HG02678 (cell line): Measurements from ENCODE around the gene OR2T27.
"Not testable (repeated sequence)": the region's sequence is repeated elsewhere in the genome, so short reads cannot be mapped to it uniquely, and the experiment has no call there.

ENCODE experiments used
- ATAC-seq: cut with Tn5 transposase; IDR thresholded peaks from one replicate; pipeline ENCODE4 v1.9.1; 2021; ENCODE audit warnings: mild to moderate bottlenecking, moderate library complexity; ENCODE audit not compliant: unreplicated experiment

The OR2T27 gene

DNA sequence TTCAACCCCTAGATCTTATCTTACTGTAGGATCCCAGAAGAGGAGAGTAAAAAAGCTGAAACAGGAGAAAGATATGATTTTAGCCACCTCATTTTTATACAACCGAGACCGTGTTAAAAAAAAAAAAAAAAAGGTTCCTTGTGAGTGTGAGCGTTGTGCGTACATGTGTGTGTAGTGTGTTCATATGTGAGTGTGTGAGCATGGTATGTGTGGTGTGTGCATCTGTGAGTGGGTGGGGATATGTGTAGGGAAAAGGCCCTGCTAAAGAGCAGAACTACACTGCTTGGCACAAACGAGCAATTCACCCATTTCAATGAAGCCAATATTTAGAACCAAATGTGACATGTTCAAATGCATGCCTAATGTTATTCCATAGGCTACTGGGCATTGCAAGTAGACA, 13.7 kb downstream of the OR2T27 start:
- ATAC-seq = not testable (repeated sequence)

DNA sequence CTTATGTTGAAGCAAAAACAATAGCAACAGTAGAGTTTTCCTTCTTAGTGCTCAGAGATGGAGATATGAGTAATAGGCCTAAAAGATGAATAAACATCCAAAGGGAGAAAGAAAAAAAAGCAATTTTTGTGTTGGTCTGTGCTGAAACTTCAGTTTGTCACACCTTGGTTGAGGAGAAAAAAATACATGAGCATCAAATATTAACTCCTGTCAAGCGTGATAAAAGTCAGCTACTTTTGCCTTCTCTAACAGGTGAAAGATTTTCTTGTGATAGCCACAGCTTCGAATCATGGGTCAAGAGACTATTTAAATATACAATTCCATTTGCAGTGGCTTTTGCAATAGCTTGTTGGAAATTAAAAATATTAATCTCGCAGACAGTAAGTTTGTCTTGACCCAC, 14.4 kb downstream of the OR2T27 start:
- ATAC-seq = peak; percentile 29

DNA sequence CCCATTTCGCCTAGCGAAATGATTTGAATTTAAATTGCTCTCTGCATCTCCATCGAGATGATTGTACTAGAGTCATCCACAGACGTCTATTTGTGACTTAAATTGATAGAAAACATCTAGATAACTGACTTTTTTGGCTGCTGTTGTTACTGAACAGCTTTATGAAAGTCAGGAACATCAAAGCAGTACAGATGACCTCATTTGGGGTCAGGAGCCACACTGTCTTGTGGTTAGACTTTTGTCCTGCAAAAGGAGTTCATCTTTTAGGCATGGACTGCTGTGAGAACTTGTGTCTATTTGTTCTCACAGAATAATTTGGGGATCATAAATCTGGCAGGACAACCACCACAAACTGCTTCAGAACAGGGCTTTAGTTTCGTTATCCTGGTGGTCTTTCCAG, 15.7 kb downstream of the OR2T27 start:
- not testable (repeated sequence) for ATAC-seq

DNA sequence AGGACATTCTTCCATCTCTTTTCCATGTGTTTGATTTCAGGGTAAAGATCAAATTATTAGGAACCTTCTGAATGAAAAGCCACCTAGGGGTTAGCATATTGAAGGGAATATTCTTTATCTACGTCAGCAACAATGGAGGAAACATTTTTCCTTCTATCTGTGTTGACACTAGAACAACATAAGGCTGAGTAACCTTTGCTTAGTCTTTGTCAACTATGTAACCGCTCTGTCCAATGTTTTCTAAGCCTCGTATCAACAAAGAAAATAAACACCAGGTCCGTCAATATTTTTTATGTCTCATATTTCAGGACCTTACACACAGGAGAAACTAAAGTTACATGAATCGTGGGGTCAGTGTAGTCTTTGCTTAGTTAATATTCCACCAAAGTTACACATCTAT, 18.7 kb downstream of the OR2T27 start:
- not testable (repeated sequence) for ATAC-seq

DNA sequence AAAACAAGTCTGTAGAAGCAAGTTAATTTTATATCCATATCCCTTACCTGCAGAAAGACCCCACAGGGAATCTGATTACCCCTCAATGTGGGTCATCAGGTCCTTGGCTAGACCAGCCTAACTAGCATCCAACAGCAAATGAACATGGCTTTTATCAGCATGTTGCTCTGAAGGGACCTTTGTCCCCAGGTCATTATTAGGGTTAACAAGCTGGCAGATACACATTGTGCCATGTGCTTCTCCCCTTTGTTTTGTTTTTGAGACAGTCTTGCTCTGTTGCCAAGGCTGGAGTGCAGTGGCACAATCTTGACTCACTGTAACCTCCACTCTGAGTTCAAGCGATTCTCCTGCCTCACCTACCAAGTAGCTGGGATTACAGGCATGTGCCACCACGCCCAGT, 20.3 kb downstream of the OR2T27 start, which contains the start of gene OR2T11:
TSS of gene OR2T11 (minus strand) at position 101 of the 400 bp plus-strand sequence. CDS start 7,963 bp downstream, outside the sequence.
- not testable (repeated sequence) for ATAC-seq

DNA sequence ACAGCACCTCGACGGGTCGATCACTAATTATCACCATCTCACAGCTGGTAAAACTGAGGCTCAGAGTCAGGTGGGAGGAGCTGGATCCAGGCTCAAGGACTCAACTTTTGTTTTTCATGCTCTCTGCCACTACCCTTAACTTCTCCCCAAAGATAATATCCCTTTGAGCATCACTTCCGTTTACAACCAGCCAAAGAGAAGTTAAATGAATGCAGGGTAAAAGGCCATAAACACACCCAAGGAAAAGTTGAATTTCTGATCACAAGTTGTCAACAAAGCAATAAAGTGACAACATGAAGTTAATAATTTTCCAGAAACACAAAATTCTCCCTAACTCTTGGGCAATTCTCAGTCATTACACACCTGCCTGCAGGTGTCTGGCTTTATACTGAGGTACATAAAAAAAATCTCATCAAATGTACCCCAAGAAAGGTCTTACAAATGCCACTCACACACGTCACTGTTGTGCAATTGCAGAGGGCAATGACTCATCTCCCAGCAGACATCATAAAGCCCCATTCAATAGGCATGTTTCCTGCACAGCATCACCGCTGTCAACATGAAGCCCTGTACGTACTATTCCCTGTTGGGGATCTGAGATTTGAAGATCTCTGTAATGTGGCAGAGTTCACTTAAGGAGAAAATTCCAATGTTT, 23.8 kb downstream of the OR2T27 start:
- no peak for ATAC-seq

DNA sequence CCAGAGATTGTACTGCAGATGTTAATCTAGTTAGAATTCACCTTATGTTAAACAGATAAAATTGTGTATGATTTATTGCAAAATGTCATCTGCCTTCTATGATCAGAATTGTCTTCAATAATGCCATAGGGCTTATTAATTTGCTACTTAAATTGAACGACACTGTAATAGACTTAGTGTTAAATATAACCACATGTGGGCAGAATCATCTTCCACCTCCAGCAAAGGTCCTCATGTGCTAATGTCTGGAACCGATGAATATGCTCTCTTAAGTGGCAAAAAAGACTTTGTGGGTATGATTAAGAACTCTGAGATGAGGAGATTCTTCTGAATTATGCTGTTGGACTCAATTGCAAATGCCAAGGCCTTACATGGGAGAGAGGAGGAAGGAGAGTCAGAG, 24.8 kb downstream of the OR2T27 start:
- no peak for ATAC-seq

DNA sequence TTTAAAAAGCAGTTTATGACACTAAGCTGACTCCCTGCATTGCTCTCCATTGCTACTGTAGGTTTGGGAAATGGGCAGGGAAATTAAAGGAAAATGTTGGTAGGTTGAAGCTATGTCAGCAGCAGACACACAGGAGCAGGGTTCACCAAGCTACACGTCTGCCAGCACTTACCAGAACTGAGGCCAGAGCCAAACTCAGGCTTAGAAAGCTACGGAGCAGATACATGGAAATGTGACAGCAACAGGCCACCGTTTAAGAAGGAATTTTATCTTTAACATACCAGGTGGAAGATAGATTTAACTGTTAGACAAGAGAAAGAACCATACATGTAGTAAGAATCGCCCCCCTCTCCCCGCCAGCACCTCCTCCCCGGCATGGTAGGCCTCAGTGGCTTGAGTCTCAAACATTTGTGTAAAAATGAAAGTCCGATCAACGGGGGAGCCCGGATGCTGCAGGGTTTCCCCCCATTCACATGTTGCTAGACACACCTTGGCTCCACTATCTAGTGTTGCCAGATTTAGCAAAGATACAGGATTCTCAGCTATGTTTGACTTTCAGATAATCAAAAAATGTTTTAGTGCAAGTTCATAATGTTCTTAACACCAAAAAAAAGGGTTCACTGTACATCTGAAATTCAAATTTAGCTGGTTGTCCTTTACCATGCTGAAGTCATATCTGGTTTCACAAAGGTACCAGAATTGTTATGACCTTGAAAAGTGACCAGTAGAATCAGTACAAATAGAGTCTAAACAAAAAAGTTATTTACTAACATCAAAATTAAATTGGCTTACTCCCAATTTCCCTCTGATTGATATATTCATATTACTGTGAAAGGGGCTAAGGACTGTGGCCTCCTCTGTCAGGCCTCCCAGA, 27.1 kb downstream of the OR2T27 start:
- peak; percentile 96 for ATAC-seq

DNA sequence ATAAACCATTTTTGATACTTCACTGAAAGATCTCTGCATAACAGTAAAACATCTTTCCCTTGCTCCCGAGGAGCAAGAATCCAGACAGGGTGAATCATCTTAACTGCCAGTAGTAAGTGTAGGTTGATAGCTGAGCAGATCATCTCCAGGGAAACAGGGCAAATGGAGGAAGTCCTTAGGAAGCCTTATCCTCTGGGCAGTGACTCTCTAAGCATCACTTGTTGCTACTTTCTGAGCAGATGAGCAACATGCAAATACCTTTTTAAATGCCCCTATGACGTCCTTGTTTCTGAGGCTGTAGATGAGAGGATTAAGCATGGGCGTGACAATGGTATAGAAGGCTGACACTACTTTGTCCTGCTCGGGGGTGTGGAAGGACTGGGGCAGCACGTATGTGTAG, 29.4 kb downstream of the OR2T27 start:
- ATAC-seq = no peak

DNA sequence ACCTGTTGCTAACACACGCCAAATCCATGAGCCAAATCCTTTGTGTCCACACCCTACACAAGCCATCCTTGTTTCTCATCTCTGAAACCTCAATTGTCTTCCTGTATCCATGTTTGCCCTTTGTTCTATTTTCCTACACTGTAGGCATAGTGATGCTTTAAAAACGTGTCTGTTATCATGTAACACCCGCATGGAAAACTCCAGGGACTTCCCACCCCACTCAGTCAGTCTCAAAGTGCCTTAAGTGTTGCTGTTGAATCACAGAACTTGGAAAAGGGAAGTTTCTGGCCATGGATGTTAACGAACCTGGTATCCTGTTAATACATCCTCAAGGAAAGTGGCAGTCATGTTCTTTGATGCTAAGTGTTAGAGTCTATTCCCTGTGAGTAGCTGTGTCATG, 30.2 kb downstream of the OR2T27 start:
- ATAC-seq = no peak

DNA sequence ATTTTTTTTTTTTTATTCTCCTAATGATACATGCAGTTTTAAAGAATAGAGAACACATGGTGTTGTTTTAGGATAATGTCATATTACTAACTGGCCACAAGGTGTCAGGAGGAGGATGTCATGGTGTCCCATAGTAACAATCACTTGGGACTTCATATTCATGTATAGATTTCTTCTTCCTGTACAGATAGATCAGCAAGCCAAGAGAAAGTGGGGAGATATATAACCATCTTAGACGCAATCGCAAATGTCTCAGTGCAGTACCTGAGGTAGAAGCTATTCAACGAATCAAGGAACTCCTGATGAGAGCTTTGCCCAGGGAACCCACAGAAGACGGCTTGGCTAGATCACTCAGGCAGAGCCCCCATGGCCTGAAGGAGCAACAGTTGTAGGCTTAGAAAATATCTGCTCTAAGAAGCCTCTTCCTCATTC, 32.7 kb downstream of the OR2T27 start:
- ATAC-seq = peak; percentile 94

DNA sequence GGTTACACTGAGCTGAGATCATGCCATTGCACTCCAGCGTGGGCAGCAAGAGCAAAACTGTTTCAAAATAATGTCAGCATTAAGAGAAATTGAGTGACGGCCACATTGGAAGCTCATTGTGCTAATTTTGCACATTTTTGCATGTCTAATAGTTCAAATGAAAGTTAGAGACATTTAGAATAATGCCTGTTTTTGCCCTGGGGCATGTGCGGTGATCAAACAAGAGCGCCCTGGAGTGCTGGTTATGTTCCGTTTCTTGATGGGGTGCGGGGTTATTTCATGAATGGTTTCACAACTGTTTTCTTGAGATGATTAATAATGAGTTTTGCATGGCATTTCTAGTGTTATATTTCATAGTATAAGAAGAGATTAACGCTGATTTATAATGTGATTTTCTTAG, 33.6 kb downstream of the OR2T27 start:
- ATAC-seq = no peak

DNA sequence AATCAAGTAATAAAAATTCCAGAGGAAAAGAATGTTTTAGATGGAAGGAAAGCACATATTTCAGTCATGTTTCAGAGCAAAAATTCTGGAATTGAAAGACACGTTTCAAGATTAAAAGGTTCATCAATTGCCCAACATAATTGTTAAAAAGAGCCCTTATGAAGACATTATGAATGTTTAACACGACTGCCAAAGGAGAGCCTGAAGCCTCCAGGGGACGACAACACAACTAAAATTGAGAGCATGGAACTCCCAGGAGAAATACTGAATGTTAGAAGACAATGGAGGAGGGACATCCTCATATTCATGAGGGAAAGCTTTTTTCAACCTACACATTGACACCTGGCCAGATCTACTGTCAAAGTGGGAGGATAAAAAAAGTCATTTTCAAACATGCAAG, 36.5 kb downstream of the OR2T27 start:
- no peak for ATAC-seq

DNA sequence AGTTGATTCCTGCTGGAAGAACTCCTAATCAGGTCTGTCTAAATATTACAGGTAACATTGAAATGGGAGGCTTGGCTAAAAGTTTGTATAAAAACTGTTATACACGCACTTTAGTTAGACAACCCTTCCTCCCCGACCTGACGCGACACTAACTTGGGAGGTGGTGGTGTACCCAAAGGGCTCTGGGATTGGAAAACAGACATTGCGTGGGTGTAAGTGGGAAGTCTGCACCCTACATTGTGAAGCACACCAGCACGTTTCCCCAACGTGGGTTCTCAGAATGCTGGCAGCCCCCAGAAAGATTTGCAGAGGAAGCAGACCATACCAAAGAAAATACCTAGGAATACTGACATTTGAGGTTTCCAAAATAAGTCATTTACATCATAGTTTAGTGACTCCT, 37.2 kb downstream of the OR2T27 start:
- no peak for ATAC-seq

DNA sequence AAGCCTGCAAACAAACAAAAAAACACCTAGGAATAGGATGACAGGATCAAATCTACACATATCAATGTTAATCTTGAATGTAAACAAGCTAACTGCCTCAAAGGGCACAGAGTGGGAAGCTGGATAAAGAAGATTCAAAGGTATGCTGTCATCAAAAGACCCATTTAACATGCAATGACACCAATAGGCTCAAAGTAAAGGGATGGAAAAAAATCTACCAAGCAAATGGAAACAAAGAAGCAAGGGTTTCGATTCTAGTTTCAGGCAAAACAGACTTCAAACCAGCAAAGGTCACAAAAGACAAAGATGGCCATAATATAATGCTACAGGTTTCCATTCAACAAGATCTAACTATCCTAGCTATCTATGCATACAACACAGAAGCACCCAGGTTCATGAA, 41.6 kb downstream of the OR2T27 start:
- ATAC-seq = peak; percentile 75

DNA sequence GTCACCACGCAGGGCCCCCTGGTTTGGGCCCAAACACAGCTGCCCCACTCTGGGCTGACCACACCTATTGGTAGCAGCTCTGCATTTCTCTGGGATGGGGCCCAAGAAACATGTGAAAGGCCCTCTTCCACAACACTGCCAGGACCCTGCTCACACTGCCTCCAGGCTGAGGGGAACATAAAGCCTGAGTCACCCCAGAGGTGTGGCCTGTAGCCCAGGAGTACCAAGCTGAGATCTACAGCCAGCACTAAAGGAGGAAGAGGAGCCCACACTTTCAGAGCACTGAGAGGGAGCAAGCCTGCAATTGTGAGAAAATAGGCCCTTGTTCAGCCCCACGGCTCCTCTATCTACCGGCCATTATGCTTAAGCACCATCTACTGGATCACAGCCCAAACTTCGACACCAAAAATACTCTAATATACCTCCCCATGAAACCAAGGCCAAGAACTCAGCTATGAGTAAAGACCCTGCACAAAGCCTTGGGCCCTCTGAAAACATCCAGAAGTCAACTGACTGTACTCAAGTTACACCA, 43.4 kb downstream of the OR2T27 start:
- no peak for ATAC-seq

DNA sequence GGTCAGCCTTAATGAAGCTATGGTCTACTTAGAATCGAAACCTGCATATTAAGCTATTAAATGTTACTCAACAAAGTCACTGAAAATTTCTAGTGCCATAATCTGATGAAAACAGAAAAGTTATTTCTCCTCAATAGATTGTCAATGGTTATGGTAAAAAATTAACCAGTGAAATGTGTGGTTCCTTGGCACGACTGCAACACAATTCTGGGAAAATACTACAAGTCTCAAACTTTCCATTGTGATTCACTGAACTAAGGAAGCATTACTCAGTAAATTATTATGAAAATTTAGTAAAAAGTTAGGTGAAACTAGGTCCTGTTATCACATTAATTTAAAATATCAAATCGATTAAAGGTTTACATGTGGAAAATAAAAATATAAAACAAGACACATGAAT, 45.0 kb downstream of the OR2T27 start:
- no peak for ATAC-seq
